ENCODE results near the gene RIPOR3. TPM values are rescaled to one million over a fixed set of nuclear protein-coding genes. Genes with fewer than 3 reads are reported as not detected.

The RIPOR3 gene
- total and polyA plus RNA-seq, 4 donors: 5.6 to 90.3 (median 16.3) TPM

DNA sequence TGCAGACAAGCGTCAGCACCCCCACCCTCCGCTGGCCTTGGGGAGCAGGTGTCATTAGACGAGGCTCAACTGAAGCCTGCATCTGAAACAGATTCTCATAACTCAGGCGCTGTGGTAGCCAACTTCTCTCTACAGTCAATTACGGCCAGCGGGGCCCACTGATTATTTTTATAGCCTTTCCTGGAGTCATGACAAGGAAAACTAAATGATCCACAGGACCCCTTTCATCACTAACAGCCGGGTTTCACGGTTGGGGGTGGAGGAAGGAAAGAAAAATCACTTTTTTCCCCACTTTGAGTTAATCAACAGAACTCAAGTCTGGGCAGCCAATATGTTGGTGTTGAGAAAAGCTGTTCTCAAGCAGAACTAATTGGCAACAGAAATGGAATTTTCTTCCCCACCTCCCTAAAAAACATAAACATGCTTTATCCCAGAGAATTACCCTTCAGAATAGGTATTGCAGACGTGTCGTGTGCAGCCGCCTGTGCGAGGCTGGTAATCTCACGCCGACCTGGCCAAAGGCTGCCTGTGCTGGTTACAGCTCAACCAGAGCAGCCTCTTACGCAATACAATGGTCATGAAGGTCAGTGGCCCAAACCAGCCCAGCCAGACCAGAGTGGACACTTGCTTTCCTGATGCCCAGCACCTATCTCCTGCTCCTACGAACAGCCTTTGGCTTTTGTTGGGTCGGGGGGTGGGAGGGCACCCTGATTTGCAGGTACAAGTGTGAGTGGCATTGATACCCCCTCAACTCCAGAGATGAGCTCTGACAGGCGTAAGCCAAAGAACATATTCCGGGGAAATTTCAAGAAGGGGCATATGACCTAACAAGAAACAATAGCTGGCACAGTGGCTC is 11.0 kb downstream of the RIPOR3 start:
- H3K27me3 ChIP-seq (ENCODE audit: control insufficient read depth in 4 of 4, insufficient read depth in 4 of 4, low read length in 3 of 4): no peaks in the 10 kb centered on the region
- 34% methylated on average over 19 of the region's 19 CpGs for WGBS
- DNase-seq (ENCODE audit: low spot score): peak; percentile 63
- peak overlapping the region; percentile 78 to 86 for H3K27ac ChIP-seq (ENCODE audit: low read depth in 1 of 2, low read length in 2 of 2)
- no peaks in the 10 kb centered on the region for H3K9me3 ChIP-seq (ENCODE audit: control insufficient read depth in 4 of 4, low read length in 3 of 4)
- TF ChIP-seq FOXA1 (IDR thresholded peaks at IDR 0.05) (no peak), SP1 (IDR thresholded peaks at IDR 0.05) (peak; percentile 81), JUND (IDR thresholded peaks at IDR 0.05) (peak in 1 of 2 donors; percentile 57), RAD21 (IDR thresholded peaks at IDR 0.05) (peak; percentile 40 to 63), YY1 (IDR thresholded peaks at IDR 0.05) (peak; percentile 79), EGR1 (IDR thresholded peaks at IDR 0.05; ENCODE audit: low read depth in 2 of 2) (no peak), GABPA (IDR thresholded peaks at IDR 0.05 in 1 of 2, conservative IDR thresholded peaks at IDR 0.05 in 1 of 2) (peak in 1 of 2 donors; percentile 52), NR2F2 (IDR thresholded peaks at IDR 0.05) (peak; percentile 67), HNF4A (conservative IDR thresholded peaks at IDR 0.05) (peak; percentile 75 to 87), HNF4G (IDR thresholded peaks at IDR 0.05) (peak; percentile 48), RXRA (IDR thresholded peaks at IDR 0.05) (peak; percentile 92 to 96), FOXA2 (IDR thresholded peaks at IDR 0.05) (peak; percentile 58), TAF1 (conservative IDR thresholded peaks at IDR 0.05) (no peak)
- TF ChIP-seq, protein P1, sequence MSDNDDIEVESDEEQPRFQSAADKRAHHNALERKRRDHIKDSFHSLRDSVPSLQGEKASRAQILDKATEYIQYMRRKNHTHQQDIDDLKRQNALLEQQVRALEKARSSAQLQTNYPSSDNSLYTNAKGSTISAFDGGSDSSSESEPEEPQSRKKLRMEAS (IDR thresholded peaks at IDR 0.05): peak; percentile 67
- TF ChIP-seq, protein P2, sequence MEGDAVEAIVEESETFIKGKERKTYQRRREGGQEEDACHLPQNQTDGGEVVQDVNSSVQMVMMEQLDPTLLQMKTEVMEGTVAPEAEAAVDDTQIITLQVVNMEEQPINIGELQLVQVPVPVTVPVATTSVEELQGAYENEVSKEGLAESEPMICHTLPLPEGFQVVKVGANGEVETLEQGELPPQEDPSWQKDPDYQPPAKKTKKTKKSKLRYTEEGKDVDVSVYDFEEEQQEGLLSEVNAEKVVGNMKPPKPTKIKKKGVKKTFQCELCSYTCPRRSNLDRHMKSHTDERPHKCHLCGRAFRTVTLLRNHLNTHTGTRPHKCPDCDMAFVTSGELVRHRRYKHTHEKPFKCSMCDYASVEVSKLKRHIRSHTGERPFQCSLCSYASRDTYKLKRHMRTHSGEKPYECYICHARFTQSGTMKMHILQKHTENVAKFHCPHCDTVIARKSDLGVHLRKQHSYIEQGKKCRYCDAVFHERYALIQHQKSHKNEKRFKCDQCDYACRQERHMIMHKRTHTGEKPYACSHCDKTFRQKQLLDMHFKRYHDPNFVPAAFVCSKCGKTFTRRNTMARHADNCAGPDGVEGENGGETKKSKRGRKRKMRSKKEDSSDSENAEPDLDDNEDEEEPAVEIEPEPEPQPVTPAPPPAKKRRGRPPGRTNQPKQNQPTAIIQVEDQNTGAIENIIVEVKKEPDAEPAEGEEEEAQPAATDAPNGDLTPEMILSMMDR (IDR thresholded peaks at IDR 0.05; ENCODE audit: low read depth, low read length, missing input control): no peak
- TF ChIP-seq, protein P3, sequence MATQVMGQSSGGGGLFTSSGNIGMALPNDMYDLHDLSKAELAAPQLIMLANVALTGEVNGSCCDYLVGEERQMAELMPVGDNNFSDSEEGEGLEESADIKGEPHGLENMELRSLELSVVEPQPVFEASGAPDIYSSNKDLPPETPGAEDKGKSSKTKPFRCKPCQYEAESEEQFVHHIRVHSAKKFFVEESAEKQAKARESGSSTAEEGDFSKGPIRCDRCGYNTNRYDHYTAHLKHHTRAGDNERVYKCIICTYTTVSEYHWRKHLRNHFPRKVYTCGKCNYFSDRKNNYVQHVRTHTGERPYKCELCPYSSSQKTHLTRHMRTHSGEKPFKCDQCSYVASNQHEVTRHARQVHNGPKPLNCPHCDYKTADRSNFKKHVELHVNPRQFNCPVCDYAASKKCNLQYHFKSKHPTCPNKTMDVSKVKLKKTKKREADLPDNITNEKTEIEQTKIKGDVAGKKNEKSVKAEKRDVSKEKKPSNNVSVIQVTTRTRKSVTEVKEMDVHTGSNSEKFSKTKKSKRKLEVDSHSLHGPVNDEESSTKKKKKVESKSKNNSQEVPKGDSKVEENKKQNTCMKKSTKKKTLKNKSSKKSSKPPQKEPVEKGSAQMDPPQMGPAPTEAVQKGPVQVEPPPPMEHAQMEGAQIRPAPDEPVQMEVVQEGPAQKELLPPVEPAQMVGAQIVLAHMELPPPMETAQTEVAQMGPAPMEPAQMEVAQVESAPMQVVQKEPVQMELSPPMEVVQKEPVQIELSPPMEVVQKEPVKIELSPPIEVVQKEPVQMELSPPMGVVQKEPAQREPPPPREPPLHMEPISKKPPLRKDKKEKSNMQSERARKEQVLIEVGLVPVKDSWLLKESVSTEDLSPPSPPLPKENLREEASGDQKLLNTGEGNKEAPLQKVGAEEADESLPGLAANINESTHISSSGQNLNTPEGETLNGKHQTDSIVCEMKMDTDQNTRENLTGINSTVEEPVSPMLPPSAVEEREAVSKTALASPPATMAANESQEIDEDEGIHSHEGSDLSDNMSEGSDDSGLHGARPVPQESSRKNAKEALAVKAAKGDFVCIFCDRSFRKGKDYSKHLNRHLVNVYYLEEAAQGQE (IDR thresholded peaks at IDR 0.05): peak; percentile 64
- TF ChIP-seq, protein P4, sequence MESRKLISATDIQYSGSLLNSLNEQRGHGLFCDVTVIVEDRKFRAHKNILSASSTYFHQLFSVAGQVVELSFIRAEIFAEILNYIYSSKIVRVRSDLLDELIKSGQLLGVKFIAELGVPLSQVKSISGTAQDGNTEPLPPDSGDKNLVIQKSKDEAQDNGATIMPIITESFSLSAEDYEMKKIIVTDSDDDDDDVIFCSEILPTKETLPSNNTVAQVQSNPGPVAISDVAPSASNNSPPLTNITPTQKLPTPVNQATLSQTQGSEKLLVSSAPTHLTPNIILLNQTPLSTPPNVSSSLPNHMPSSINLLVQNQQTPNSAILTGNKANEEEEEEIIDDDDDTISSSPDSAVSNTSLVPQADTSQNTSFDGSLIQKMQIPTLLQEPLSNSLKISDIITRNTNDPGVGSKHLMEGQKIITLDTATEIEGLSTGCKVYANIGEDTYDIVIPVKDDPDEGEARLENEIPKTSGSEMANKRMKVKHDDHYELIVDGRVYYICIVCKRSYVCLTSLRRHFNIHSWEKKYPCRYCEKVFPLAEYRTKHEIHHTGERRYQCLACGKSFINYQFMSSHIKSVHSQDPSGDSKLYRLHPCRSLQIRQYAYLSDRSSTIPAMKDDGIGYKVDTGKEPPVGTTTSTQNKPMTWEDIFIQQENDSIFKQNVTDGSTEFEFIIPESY (IDR thresholded peaks at IDR 0.05): peak; percentile 75
- TF ChIP-seq, protein P5, sequence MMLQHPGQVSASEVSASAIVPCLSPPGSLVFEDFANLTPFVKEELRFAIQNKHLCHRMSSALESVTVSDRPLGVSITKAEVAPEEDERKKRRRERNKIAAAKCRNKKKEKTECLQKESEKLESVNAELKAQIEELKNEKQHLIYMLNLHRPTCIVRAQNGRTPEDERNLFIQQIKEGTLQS (IDR thresholded peaks at IDR 0.05): peak; percentile 72
- peaks cover 9 to 22% (median 21%) of the 10 kb centered on the region in 4 donors for H3K4me1 ChIP-seq (ENCODE audit: control insufficient read depth in 4 of 4, insufficient read depth in 4 of 4, low read length in 3 of 4)
- H3K4me3 ChIP-seq (ENCODE audit: low read depth in 1 of 3, low read length in 3 of 3): no peak overlapping the region
- peak overlapping the region in 1 of 2 donors; percentile 64 for H3K9ac ChIP-seq (ENCODE audit: low read depth in 1 of 2, low read length in 2 of 2)
- H3K36me3 ChIP-seq (ENCODE audit: control insufficient read depth in 4 of 4, insufficient read depth in 3 of 4, low read depth in 1 of 4, low read length in 3 of 4): no peaks in the 10 kb centered on the region

Measured in liver (tissue), 9 donors.